Measurements from ENCODE around the gene TBCCD1.
A peak's percentile ranks its signal among the peaks of the same experiment; 100 is the strongest.
"Not testable (repeated sequence)": the region's sequence is repeated elsewhere in the genome, so short reads cannot be mapped to it uniquely, and the experiment has no call there.

The TBCCD1 gene

GRCh38 chr3:186506857-186507256 is 60.3 kb downstream of the TBCCD1 start:
- Mint-ChIP-seq H3K27ac (peak overlapping the region; percentile 42), H3K27me3 (peaks cover 2% of the 10 kb centered on the region), H3K4me3 (peak overlapping the region; percentile 15), H3K9me3 (ENCODE audit: low read depth) (no peaks in the 10 kb centered on the region), H3K4me1 (ENCODE audit: low read depth) (peaks cover 26% of the 10 kb centered on the region), H3K36me3 (no peaks in the 10 kb centered on the region)

DNA sequence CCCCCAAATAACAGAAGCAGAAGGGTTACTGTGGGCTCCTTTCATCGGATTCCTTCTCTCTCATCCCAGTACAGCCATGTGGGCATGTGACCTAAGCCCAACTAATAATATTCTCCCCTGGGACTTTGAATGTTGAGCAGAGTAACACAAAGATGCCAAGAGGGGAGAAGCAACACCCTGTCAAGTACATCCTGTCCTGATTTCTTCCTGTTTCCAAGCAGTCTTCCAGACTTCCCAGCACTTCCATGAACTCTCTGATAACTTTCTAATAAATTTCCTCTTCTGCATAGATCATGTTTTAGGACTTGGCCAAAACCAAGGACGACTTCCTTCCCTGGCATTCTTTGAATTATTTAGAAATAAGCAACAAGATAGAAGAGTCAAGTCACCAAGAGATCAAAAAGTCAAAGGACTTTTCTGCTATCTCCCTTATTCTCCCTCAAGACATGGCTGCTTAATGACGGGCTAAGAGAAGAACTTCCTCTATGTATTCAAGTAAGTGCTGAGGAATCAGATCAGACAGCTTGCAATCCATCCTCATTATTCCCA is 60.9 kb downstream of the TBCCD1 start:
- Mint-ChIP-seq H3K4me3 (no peak overlapping the region), H3K27ac (no peak overlapping the region), H3K9me3 (ENCODE audit: low read depth) (no peaks in the 10 kb centered on the region), H3K4me1 (ENCODE audit: low read depth) (peaks cover 20% of the 10 kb centered on the region), H3K27me3 (peaks cover 2% of the 10 kb centered on the region), H3K36me3 (no peaks in the 10 kb centered on the region)

DNA sequence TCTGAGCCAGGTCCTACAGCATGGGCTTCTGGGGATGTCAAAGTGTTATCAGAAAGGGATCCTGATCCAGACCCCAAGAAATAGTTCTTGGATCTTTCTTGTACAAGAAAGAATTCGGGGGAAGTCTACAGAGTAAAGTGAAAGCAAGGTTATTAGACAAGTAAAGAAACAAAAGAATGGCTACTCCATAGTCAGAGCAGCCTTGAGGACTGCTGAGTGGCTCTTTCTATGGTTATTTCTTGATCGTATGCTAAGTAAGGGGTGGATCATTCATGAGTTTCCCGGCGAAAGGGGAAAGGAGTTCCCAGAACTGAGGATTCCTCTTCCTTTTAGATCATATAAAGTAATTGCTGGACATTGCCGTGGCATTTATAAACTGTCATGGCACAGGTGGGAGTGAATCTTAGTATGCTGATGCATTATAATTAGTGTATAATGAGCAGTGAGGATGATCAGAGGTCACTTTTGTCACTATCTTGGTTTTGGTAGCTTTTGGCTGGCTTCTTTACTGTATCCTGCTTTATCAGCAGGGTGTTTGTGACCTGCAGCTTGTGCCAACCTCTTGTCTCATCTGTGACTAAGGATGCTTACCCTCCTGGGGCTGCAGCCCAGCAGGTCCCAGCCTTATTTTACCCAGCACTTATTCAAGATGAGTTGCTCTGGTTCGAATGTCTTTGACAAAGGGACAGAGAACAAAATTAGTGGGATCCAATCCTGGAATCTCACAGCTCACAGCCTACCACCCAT is 64.0 kb downstream of the TBCCD1 start:
- H3K36me3 Mint-ChIP-seq: peaks cover 8% of the 10 kb centered on the region
- H3K4me3 Mint-ChIP-seq: no peak overlapping the region
- peaks cover 5% of the 10 kb centered on the region for H3K9me3 Mint-ChIP-seq (ENCODE audit: low read depth)
- H3K27me3 Mint-ChIP-seq: peaks cover 2% of the 10 kb centered on the region
- H3K4me1 Mint-ChIP-seq (ENCODE audit: low read depth): peaks cover 12% of the 10 kb centered on the region
- H3K27ac Mint-ChIP-seq: no peak overlapping the region

DNA sequence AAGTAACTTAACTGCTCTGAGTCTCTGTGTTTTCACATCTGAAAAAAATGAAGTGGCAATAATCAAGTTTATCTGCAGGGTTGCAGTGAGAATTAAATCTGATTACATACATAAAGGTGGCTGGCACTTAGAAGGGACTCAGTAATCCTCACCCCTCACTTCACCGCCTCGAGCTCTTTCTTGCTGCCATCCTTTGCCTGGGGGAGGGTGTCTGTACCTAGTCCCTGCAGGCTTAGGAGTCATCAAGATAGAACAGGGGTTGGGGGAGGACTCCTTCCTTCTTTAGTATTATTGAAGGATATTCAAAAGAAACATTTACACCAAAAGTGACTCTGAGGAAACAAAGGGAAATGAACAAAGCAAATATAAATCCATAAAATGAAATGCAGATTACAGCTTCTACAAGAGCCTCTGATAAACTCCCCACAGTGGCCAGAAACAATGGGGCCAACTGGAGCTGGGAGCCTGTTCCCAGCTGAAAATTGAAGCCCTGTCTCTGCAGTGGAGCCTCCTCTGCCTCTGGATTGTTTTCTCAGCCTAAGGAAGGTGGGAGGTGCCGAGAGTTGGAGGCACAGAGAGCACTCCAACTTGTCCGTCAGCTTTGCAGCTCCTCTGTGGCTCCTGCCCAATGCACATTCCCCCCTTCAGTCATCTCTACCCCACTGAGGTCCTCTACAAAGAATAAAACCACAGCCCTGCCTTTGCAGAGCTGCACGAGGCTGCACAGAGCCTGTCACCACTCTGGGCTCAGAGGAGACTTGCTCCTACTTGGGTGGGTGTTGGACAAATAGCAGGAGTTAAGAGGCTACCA is 64.8 kb downstream of the TBCCD1 start:
- Mint-ChIP-seq H3K4me3 (no peak overlapping the region), H3K36me3 (peaks cover 8% of the 10 kb centered on the region), H3K27ac (no peak overlapping the region), H3K4me1 (ENCODE audit: low read depth) (peaks cover 12% of the 10 kb centered on the region), H3K27me3 (peaks cover 2% of the 10 kb centered on the region), H3K9me3 (ENCODE audit: low read depth) (peaks cover 5% of the 10 kb centered on the region)

- not testable (repeated sequence) for H3K27me3 Mint-ChIP-seq; H3K4me1 Mint-ChIP-seq (ENCODE audit: low read depth); H3K4me3 Mint-ChIP-seq; H3K9me3 Mint-ChIP-seq (ENCODE audit: low read depth); H3K36me3 Mint-ChIP-seq; H3K27ac Mint-ChIP-seq
These were observed 67.2 kb downstream of the TBCCD1 start for GRCh38 chr3:186499949-186500348.

DNA sequence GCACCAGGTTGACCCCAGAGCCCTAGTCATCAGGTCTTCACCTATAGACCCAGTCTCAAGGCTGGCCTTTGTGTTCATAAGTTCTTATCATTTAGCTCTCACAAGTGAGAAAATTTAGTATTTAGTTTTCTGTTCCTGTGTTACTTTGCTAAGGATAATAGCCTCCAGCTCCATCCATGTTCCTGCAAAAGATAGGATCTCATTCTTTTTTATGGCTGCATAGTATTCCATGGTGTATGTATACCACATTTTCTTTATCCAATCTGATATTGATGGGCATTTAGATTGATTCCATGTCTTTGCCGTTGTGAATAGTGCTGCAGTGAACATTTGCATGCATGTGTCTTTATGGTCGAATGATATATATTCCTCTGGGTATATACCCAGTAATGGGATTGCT is 69.1 kb downstream of the TBCCD1 start:
- not testable (repeated sequence) for H3K36me3 Mint-ChIP-seq; H3K27ac Mint-ChIP-seq; H3K4me3 Mint-ChIP-seq; H3K9me3 Mint-ChIP-seq (ENCODE audit: low read depth); H3K4me1 Mint-ChIP-seq (ENCODE audit: low read depth); H3K27me3 Mint-ChIP-seq

GRCh38 chr3:186497608-186498007 is 69.5 kb downstream of the TBCCD1 start:
- H3K27me3 Mint-ChIP-seq: no peaks in the 10 kb centered on the region
- H3K36me3 Mint-ChIP-seq: peaks cover 8% of the 10 kb centered on the region
- no peak overlapping the region for H3K27ac Mint-ChIP-seq
- H3K4me3 Mint-ChIP-seq: no peak overlapping the region
- H3K4me1 Mint-ChIP-seq (ENCODE audit: low read depth): peaks cover 2% of the 10 kb centered on the region
- H3K9me3 Mint-ChIP-seq (ENCODE audit: low read depth): peaks cover 5% of the 10 kb centered on the region

GRCh38 chr3:186496635-186497034 is 70.5 kb downstream of the TBCCD1 start:
- peaks cover 5% of the 10 kb centered on the region for H3K9me3 Mint-ChIP-seq (ENCODE audit: low read depth)
- no peaks in the 10 kb centered on the region for H3K27me3 Mint-ChIP-seq
- H3K4me3 Mint-ChIP-seq: no peak overlapping the region
- H3K4me1 Mint-ChIP-seq (ENCODE audit: low read depth): no peaks in the 10 kb centered on the region
- H3K36me3 Mint-ChIP-seq: peaks cover 8% of the 10 kb centered on the region
- H3K27ac Mint-ChIP-seq: no peak overlapping the region
